SK-N-MC (cell line): ENCODE results near the gene MALAT1.
A peak's percentile ranks its signal among the peaks of the same experiment; 100 is the strongest.
"Not testable (repeated sequence)": the region's sequence is repeated elsewhere in the genome, so short reads cannot be mapped to it uniquely, and the experiment has no call there.

Experiments used
- DNase-seq: peaks from one replicate; pipeline ENCODE4 v3.0.0-alpha.2; 2011; ENCODE audit warnings: low read depth, low spot score
- H3K27ac ChIP-seq: fragments of 200-600 bp; sonication (generic); 2 replicates; pipeline ENCODE4 v1.5.1; 2016; ENCODE audit warnings: mixed run types
- H3K36me3 ChIP-seq: fragments of 200-600 bp; sonication (generic); 2 replicates; pipeline ENCODE4 v1.6.1; 2017; ENCODE audit warnings: antibody characterized with exemption, low read length, mixed read lengths; ENCODE audit not compliant: insufficient read depth
- H3K4me3 ChIP-seq: fragments of 200-600 bp; sonication (generic); 2 replicates; pipeline ENCODE4 v1.5.1; 2016
- H3K9ac ChIP-seq: fragments of 200-600 bp; sonication (generic); 2 replicates; pipeline ENCODE4 v1.8.0; 2017; ENCODE audit warnings: mixed run types, mixed read lengths; ENCODE audit not compliant: insufficient read length
- H3K9me3 ChIP-seq: fragments of 200-600 bp; sonication (generic); 2 replicates; pipeline ENCODE4 v1.6.1; 2017; ENCODE audit warnings: low read depth, mild to moderate bottlenecking, antibody characterized with exemption, low read length, moderate library complexity, mixed read lengths
- EZH2 ChIP-seq: fragments of 200-600 bp; sonication (generic); IDR thresholded peaks from one replicate; pipeline ENCODE4 v1.6.1; 2017; ENCODE audit warnings: antibody characterized with exemption
- FOXP2 ChIP-seq: optimal IDR thresholded peaks from 2 replicates; pipeline ENCODE3; 2011; ENCODE audit warnings: mild to moderate bottlenecking, moderate library complexity; ENCODE audit not compliant: insufficient read depth; ENCODE audit errors: extremely low read length, control extremely low read depth
- POLR2AphosphoS5 ChIP-seq: IDR thresholded peaks from 2 replicates; pipeline ENCODE4 v1.6.1; 2012; ENCODE audit warnings: mild to moderate bottlenecking, low read depth, low read length, borderline replicate concordance

Gene MALAT1

DNA sequence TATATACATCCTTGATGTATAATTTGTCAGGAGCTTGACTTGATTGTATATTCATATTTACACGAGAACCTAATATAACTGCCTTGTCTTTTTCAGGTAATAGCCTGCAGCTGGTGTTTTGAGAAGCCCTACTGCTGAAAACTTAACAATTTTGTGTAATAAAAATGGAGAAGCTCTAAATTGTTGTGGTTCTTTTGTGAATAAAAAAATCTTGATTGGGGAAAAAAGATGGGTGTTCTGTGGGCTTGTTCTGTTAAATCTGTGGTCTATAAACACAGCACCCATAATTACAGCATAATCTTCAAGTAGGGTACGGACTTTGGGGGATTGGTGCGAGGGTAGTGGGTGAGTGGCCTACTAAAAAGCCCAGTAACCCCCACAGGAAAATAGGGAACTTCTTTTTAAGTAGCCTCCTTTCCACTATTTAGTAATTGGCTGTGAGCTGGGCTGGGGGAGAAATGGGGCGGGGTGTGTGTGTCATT lies 7.5 kb downstream of the MALAT1 start:
- DNase-seq, result no peak
- peaks cover 52% of the 10 kb centered on the region for H3K36me3 ChIP-seq
- H3K27ac ChIP-seq, result peak overlapping the region; percentile 99
- peak overlapping the region; percentile 99 for H3K9ac ChIP-seq
- no peaks in the 10 kb centered on the region for H3K9me3 ChIP-seq
- H3K4me3 ChIP-seq, result peak overlapping the region; percentile 89
- no peak for TF ChIP-seq POLR2AphosphoS5
- no peak for TF ChIP-seq FOXP2
- TF ChIP-seq EZH2, result no peak

- no peak for DNase-seq
- H3K27ac ChIP-seq, result peak overlapping the region; percentile 99
- H3K9me3 ChIP-seq, result no peaks in the 10 kb centered on the region
- H3K9ac ChIP-seq, result peak overlapping the region; percentile 99
- TF ChIP-seq FOXP2 (no peak), POLR2AphosphoS5 (peak; percentile 60)
- H3K4me3 ChIP-seq, result peak overlapping the region; percentile 89
- peaks cover 46% of the 10 kb centered on the region for H3K36me3 ChIP-seq
These were observed 8.1 kb downstream of the MALAT1 start for GRCh38 chr11:65506772-65507505.

DNA sequence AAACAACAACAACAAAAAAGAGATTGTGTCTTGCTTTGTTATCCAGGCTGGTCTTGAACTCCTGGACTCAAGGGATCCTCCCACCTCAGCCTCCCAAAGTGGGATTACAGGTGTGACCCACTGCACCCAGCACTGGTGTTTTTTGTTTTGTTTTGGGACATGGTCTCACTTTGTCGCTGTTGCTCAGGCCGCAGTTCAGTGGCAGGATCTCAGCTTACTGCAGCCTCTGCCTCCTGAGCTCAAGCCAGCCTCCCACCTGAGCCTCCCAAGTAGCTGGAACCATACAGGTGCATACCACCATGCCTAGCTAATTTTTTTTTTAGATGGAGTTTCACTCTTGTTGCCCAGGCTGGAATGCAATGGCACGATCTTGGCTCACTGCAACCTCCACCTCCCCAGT lies 13.5 kb downstream of the MALAT1 start:
- H3K36me3 ChIP-seq, H3K27ac ChIP-seq, H3K4me3 ChIP-seq, H3K9ac ChIP-seq, DNase-seq, H3K9me3 ChIP-seq: not testable (repeated sequence)

- Histone ChIP-seq H3K9me3 (no peaks in the 10 kb centered on the region), H3K9ac (no peak overlapping the region), H3K27ac (peak overlapping the region; percentile 62; the same call in 1 of the 2 replicates), H3K36me3 (no peaks in the 10 kb centered on the region), H3K4me3 (no peak overlapping the region)
- TF ChIP-seq EZH2 (no peak), FOXP2 (no peak), POLR2AphosphoS5 (no peak)
- no peak for DNase-seq
These were observed 17.5 kb downstream of the MALAT1 start for GRCh38 chr11:65516135-65516968.

- H3K9me3 ChIP-seq, H3K9ac ChIP-seq, H3K27ac ChIP-seq, H3K4me3 ChIP-seq, DNase-seq, H3K36me3 ChIP-seq: not testable (repeated sequence)
These were observed 20.2 kb downstream of the MALAT1 start for GRCh38 chr11:65518941-65519549.

DNA sequence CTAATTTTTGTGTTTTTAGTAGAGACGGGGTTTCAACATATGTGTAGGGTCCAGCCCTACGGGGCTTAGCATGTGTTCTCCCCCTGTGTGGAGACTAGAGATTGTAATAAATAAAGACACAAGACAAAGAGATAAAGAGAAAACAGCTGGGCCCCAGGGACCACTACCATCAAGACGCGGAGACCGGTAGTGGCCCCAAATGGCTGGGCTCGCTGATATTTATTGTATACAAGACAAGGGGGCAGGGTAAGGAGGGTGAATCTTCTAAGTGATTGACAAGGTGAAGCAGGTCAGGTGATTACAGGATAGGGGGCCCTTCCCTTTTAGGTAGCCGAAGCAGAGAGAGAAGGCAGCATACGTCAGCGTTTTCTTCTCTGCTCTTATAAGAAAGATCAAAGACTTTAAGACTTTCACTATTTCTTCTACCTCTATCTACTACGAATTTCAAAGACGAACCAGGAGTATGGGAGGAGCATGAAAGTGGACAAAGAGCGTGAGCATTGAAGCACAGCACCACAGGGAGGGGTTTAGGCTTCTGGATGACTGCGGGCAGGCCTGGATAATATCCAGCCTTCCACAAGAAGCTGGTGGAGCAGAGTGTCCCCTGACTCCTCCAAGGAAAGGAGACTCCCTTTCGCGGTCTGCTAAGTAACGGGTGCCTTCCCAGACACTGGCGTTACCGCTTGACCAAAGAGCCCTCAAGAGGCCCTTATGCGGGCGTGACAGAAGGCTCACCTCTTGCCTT lies 23.1 kb downstream of the MALAT1 start:
- H3K9me3 ChIP-seq, DNase-seq, H3K9ac ChIP-seq, H3K4me3 ChIP-seq, H3K36me3 ChIP-seq, H3K27ac ChIP-seq: not testable (repeated sequence)

DNA sequence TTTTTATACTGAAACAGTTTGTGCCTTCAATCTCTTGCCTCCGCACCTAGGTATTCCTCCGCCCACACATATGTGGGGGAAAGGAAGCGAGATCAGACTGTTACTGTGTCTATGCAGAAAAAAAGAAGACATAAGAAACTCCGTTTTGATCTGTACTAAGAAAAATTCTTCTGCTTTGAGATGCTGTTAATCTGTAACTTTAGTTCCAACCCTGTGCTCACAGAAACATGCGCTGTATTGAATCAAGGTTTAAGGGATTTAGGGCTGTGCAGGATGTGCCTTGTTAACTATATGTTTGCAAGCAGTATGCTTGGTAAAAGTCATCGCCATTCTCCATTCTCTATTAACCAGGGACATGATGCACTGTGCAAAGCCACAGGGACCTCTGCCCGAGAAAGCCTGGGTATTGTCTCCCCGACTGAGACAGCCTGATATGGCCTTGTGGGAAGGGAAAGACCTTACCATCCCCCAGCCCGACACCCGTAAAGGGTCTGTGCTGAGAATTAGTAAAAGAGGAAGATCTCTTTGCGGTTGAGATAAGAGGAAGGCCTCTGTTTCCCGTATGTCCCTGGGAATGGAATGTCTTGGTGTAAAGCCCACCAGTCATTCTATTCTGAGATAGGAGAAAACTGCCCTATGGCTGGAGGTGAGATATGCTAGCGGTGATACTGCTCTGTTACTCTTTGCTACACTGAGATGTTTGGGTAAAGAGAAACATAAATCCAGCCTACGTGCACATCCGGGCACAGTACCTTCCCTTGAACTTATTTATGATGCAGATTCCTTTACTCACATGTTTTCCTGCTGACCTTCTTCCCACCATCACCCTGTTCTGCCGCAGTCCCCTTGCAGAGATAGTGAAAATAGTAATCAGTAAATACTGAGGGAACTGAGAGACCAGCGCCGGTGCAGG lies 24.1 kb downstream of the MALAT1 start:
- not testable (repeated sequence) for H3K27ac ChIP-seq, H3K9ac ChIP-seq, H3K36me3 ChIP-seq, H3K9me3 ChIP-seq, H3K4me3 ChIP-seq, DNase-seq

GRCh38 chr11:65523631-65523968 lies 24.8 kb downstream of the MALAT1 start:
- H3K9ac ChIP-seq, H3K9me3 ChIP-seq, H3K4me3 ChIP-seq, DNase-seq, H3K36me3 ChIP-seq, H3K27ac ChIP-seq: not testable (repeated sequence)
